OCI-LY7 (cell line): ENCODE data around the gene ALOX15B.

Experiments
- EZH2phosphoT487 ChIP-seq: fragments of 200-600 bp; sonication (generic); IDR thresholded peaks from 2 replicates; pipeline ENCODE4 v1.6.1; 2018; ENCODE audit warnings: low read depth, borderline replicate concordance, mild to moderate bottlenecking, mixed run types, antibody characterized with exemption, low read length, moderate library complexity, mixed read lengths
- TF ChIP-seq, protein P1 (sequence below): fragments of 200-600 bp; sonication (generic); conservative IDR thresholded peaks from 2 replicates; pipeline ENCODE4 v1.5.1; 2014; ENCODE audit warnings: mild to moderate bottlenecking, antibody characterized with exemption, low read length, moderate library complexity, mixed read lengths

DNA sequence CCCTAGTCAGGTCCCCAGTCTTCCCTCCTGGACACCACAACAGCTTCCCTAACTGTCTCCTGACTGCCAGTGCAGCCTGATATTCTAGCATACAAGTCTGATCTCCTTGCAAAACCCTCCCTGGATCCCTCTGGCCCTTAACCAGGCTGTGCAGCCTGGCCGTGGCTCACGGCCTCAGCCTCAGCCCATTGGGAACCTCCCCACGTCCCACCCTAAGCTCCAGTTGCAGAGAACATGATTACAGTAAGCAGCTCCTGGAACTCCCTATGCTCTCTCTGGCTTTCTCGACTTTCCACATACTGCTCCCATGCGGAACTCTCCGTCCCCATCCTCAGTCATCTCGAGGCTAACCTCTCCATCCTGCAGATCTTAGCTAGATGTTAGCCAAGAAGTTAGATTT, 35.7 kb downstream of the ALOX15B start:
- TF ChIP-seq, protein P1, sequence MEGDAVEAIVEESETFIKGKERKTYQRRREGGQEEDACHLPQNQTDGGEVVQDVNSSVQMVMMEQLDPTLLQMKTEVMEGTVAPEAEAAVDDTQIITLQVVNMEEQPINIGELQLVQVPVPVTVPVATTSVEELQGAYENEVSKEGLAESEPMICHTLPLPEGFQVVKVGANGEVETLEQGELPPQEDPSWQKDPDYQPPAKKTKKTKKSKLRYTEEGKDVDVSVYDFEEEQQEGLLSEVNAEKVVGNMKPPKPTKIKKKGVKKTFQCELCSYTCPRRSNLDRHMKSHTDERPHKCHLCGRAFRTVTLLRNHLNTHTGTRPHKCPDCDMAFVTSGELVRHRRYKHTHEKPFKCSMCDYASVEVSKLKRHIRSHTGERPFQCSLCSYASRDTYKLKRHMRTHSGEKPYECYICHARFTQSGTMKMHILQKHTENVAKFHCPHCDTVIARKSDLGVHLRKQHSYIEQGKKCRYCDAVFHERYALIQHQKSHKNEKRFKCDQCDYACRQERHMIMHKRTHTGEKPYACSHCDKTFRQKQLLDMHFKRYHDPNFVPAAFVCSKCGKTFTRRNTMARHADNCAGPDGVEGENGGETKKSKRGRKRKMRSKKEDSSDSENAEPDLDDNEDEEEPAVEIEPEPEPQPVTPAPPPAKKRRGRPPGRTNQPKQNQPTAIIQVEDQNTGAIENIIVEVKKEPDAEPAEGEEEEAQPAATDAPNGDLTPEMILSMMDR: no peak
- TF ChIP-seq EZH2phosphoT487: no peak
